Measurements from ENCODE around the gene GAL3ST3.

DNA sequence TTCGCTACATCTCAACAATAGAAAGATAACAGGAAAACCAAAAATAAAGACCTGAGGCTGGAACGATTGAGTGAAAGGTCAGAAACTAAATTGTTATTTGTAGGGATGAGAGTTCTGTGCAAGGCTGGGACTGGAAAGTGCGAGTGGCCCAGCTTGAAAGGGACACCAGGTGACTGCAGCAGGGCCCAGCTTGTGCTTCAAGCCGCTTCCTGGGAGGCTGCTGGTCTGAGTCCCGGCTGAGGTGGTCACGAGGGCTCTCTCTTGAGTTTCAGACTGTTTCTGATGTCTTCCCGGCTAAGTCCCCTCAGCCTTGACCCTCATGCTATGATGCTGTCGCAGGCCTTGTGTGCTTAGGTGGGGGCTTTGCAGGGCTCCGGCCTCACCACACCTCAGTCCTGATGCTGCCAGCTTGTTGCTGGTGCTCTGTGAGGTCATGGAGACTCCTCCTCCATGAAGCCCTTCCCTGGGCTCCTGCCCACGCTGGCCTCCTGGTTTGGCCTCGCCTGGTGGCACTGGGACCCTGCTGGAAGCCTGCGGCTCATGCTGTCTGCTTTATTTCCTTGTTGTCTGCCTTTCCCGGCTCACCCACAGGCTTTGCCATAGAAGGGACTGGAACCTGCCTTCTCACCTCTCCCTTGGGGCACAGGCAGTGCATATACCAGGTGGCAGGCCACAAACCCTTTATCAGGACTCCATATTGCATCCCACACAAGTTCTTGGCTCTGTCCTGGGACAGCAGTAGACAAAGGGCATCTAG is 42.6 kb downstream of the GAL3ST3 start:
- TF ChIP-seq, protein P1, sequence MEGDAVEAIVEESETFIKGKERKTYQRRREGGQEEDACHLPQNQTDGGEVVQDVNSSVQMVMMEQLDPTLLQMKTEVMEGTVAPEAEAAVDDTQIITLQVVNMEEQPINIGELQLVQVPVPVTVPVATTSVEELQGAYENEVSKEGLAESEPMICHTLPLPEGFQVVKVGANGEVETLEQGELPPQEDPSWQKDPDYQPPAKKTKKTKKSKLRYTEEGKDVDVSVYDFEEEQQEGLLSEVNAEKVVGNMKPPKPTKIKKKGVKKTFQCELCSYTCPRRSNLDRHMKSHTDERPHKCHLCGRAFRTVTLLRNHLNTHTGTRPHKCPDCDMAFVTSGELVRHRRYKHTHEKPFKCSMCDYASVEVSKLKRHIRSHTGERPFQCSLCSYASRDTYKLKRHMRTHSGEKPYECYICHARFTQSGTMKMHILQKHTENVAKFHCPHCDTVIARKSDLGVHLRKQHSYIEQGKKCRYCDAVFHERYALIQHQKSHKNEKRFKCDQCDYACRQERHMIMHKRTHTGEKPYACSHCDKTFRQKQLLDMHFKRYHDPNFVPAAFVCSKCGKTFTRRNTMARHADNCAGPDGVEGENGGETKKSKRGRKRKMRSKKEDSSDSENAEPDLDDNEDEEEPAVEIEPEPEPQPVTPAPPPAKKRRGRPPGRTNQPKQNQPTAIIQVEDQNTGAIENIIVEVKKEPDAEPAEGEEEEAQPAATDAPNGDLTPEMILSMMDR (IDR thresholded peaks at IDR 0.05; ENCODE audit: low read length), result no peak
- TF ChIP-seq EZH2 (IDR thresholded peaks at IDR 0.05; ENCODE audit: borderline replicate concordance, low read length), result no peak

All from OCI-LY1 (cell line).